SH-SY5Y (cell line): ENCODE measurements around the gene RPS14.

ENCODE experiments used
- GATA2 ChIP-seq: IDR thresholded peaks from 2 replicates; pipeline ENCODE4 v1.6.1; 2011; ENCODE audit warnings: mild to moderate bottlenecking, low read depth, low read length
- GATA3 ChIP-seq: IDR thresholded peaks from 2 replicates; pipeline ENCODE4 v1.6.1; 2011; ENCODE audit warnings: low read depth, mild to moderate bottlenecking, low read length, moderate library complexity

DNA sequence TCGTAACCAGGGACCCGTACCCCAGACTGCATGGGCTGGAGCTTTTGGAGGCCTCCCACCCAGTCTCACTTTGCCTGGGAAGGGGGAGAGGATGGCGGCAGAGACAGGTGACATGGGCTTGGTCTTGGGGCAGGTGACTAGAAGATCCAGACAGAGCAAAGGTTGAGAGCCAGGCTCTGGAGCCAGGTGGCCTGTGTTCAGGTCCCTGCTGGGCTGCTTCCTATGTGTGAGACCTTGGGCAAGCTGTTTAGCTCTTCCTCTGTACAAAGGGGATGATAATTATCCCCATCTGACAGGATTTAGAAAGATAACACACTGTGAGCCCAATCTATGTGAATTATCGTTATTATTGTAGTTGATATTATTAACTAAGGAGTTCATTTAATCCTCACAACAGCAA lies 42.3 kb upstream of the RPS14 start:
- TF ChIP-seq GATA2 (no peak), GATA3 (no peak)
